HK-2 (cell line): ENCODE measurements around the gene MANF.
"Not testable (repeated sequence)": the region's sequence is repeated elsewhere in the genome, so short reads cannot be mapped to it uniquely, and the experiment has no call there.

ENCODE experiments used
- DNase-seq: peaks from one replicate; pipeline ENCODE4 v3.0.0-alpha.2; 2018; ENCODE audit not compliant: unreplicated experiment

Gene MANF

GRCh38 chr3:51384726-51385473 is at the start of gene MANF:
MANF (plus strand) TSS chr3:51385291; CDS start chr3:51385343, 52 bp downstream.
- DNase-seq, result peak; percentile 96

GRCh38 chr3:51336261-51336660 is 48.8 kb upstream of the MANF start:
- DNase-seq, result no peak

GRCh38 chr3:51337666-51338065 is 47.4 kb upstream of the MANF start:
- DNase-seq, result no peak

GRCh38 chr3:51338632-51339031 is 46.5 kb upstream of the MANF start:
- no peak for DNase-seq

- DNase-seq, result peak; percentile 57
Measured at GRCh38 chr3:51340013-51340829, 44.9 kb upstream of the MANF start.

- peak; percentile 46 for DNase-seq
Measured at GRCh38 chr3:51340989-51341636, 44.0 kb upstream of the MANF start.

GRCh38 chr3:51343918-51344687 is 41.0 kb upstream of the MANF start:
- DNase-seq, result no peak

GRCh38 chr3:51350751-51351150 is 34.3 kb upstream of the MANF start:
- DNase-seq, result no peak

GRCh38 chr3:51353131-51353530 is 32.0 kb upstream of the MANF start:
- DNase-seq, result no peak

- DNase-seq, result no peak
Measured at GRCh38 chr3:51353691-51354090, 31.4 kb upstream of the MANF start.

GRCh38 chr3:51354172-51354571 is 30.9 kb upstream of the MANF start:
- DNase-seq, result no peak

- DNase-seq, result no peak
Measured at GRCh38 chr3:51354731-51355615, 30.1 kb upstream of the MANF start.

- no peak for DNase-seq
Measured at GRCh38 chr3:51355891-51356578, 29.1 kb upstream of the MANF start.

- DNase-seq, result no peak
Measured at GRCh38 chr3:51357856-51358255, 27.2 kb upstream of the MANF start.

- no peak for DNase-seq
Measured at GRCh38 chr3:51358981-51359380, 26.1 kb upstream of the MANF start.

- DNase-seq, result no peak
Measured at GRCh38 chr3:51360806-51361205, 24.3 kb upstream of the MANF start.

- no peak for DNase-seq
Measured at GRCh38 chr3:51361746-51362145, 23.3 kb upstream of the MANF start.

- no peak for DNase-seq
Measured at GRCh38 chr3:51362476-51362875, 22.6 kb upstream of the MANF start.

GRCh38 chr3:51368276-51368675 is 16.8 kb upstream of the MANF start:
- DNase-seq, result not testable (repeated sequence)

GRCh38 chr3:51371943-51372557 is 13.0 kb upstream of the MANF start:
- DNase-seq, result no peak
